ENCODE data around the gene P3H1.

- no peak for TF ChIP-seq CTCF (IDR thresholded peaks at IDR 0.05)
- TF ChIP-seq POLR2A (IDR thresholded peaks at IDR 0.05): no peak
Observed at GRCh38 chr1:42779725-42780124, 12.9 kb upstream of the P3H1 start.

Measured in upper lobe of left lung (tissue), 4 donors.